ENCODE measurements around the gene NAV2. TPM values are rescaled to one million over a fixed set of nuclear protein-coding genes. Genes with fewer than 3 reads are reported as not detected.

Gene NAV2
- polyA plus RNA-seq, 1 donor: 40.4 TPM

GRCh38 chr11:19774817-19775580 lies 62.4 kb downstream of the NAV2 start:
- DNase-seq: no peak

- DNase-seq: no peak
These were observed 63.0 kb downstream of the NAV2 start for GRCh38 chr11:19775622-19776021.

- no peak for DNase-seq
These were observed 64.4 kb downstream of the NAV2 start for GRCh38 chr11:19777039-19777376.

GRCh38 chr11:19777377-19778102 lies 64.9 kb downstream of the NAV2 start:
- no peak for DNase-seq

- DNase-seq: no peak
These were observed 67.1 kb downstream of the NAV2 start for GRCh38 chr11:19779740-19780139.

- DNase-seq: no peak
These were observed 68.7 kb downstream of the NAV2 start for GRCh38 chr11:19781351-19781750.

- no peak for DNase-seq
These were observed 72.6 kb downstream of the NAV2 start for GRCh38 chr11:19785265-19785664.

GRCh38 chr11:19786644-19787043 lies 74.0 kb downstream of the NAV2 start:
- DNase-seq: no peak

- no peak for DNase-seq
These were observed 75.8 kb downstream of the NAV2 start for GRCh38 chr11:19788435-19788834.

- DNase-seq: no peak
These were observed 76.6 kb downstream of the NAV2 start for GRCh38 chr11:19789245-19789644.

- DNase-seq: no peak
These were observed 77.4 kb downstream of the NAV2 start for GRCh38 chr11:19789835-19790710.

- no peak for DNase-seq
These were observed 78.4 kb downstream of the NAV2 start for GRCh38 chr11:19790831-19791552.

GRCh38 chr11:19792510-19792909 lies 79.9 kb downstream of the NAV2 start:
- no peak for DNase-seq

- no peak for DNase-seq
These were observed 80.7 kb downstream of the NAV2 start for GRCh38 chr11:19793326-19793725.

GRCh38 chr11:19794161-19794560 lies 81.5 kb downstream of the NAV2 start:
- DNase-seq: no peak

GRCh38 chr11:19795082-19795481 lies 82.4 kb downstream of the NAV2 start:
- DNase-seq: no peak

GRCh38 chr11:19800162-19800561 lies 87.5 kb downstream of the NAV2 start:
- DNase-seq: no peak

- no peak for DNase-seq
These were observed 88.3 kb downstream of the NAV2 start for GRCh38 chr11:19800714-19801519.

- DNase-seq: no peak
These were observed 90.2 kb downstream of the NAV2 start for GRCh38 chr11:19802773-19803293.

GRCh38 chr11:19803506-19803998 lies 90.9 kb downstream of the NAV2 start:
- DNase-seq: no peak

GRCh38 chr11:19805376-19805775 lies 92.7 kb downstream of the NAV2 start:
- no peak for DNase-seq
